K562 treated with DMSO at 1 percent for 4 hours (cell line): ENCODE results near the gene SIGLEC12. TPM values are rescaled to one million over a fixed set of nuclear protein-coding genes. Genes with fewer than 3 reads are reported as not detected.

Source experiments
- total RNA-seq: library from RNA; unstranded; fragments of 300-600 nt; gene quantifications from 2 replicates; pipeline ENCODE4 v1.2.3, GENCODE V29; 2022; ENCODE audit not compliant: insufficient read depth

Gene SIGLEC12
- 1.2 and 1.5 TPM in 2 replicates for total RNA-seq

GRCh38 chr19:51501594-51502263, at the start of gene SIGLEC12:
Gene SIGLEC12, minus strand, starts transcription at chr19:51501800. Its CDS starts 67 bp downstream, at chr19:51501733.

GRCh38 chr19:51531349-51532315, 30.0 kb upstream of the SIGLEC12 start, which contains the start of gene SIGLEC6:
Gene SIGLEC6, minus strand, starts transcription at chr19:51531670. Its CDS starts 22 bp downstream, at chr19:51531648.

GRCh38 chr19:51478381-51479234, 23.0 kb downstream of the SIGLEC12 start, which contains the start of gene CEACAM18:
Gene CEACAM18, plus strand, starts transcription at chr19:51478539.

DNA sequence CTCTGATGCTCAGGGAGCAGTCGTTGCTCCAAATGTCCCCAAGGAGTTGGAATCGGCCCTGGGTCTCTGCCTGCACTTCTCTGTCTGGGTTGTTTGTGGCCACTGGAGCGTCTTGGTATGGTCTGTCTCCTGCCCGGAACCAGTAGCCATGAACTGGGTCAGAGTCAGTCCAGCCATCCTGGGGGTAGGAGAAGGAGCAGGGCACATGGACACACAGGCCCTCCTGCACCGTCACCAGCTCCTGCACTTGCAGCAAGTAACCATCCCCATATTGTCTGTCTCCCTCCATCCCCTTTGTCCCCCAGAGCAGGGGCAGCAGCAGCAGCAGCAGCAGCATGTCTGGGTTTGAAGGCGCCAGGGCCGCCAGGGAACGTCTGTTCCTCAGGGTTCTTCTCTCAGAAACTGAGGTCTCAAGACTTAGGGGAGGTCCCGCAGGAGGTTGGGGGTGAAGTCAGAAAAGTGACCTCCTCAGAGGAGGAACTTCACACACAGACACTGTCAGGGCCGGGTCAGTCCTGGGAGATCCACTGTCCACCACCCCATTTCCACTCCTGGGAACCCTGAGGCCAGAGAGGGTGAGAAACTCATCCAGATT, 43.5 kb downstream of the SIGLEC12 start, which contains the start of gene SIGLEC8:
Gene SIGLEC8, minus strand, starts transcription at position 404 of the 595 bp plus-strand sequence. Its CDS starts 67 bp downstream, at position 337.

Other genes starting within 250 kb of the SIGLEC12 start
- 0.30 TPM in 1 of 2 replicates, not detected in the other for gene IGLON5, start 190.2 kb downstream of the SIGLEC12 start, total RNA-seq
- 4.1 and 9.1 TPM in 2 replicates for gene VSIG10L, start 159.7 kb downstream of the SIGLEC12 start, total RNA-seq
- gene ETFB, start 135.4 kb downstream of the SIGLEC12 start, total RNA-seq: 198 and 249 TPM in 2 replicates
- gene CLDND2, start 132.8 kb downstream of the SIGLEC12 start, total RNA-seq: not detected in 2 replicates
- gene NKG7, start 129.1 kb downstream of the SIGLEC12 start, total RNA-seq: not detected in 2 replicates
- not detected in 2 replicates for gene LIM2, start 113.8 kb downstream of the SIGLEC12 start, total RNA-seq
- 1.6 TPM in 1 of 2 replicates, not detected in the other for gene C19orf84, start 111.2 kb downstream of the SIGLEC12 start, total RNA-seq
- gene SIGLEC10, start 84.2 kb downstream of the SIGLEC12 start, total RNA-seq: 1.2 and 2.5 TPM in 2 replicates
- 0.69 and 0.85 TPM in 2 replicates for gene SIGLEC8, start 43.3 kb downstream of the SIGLEC12 start, total RNA-seq
- not detected in 2 replicates for gene CEACAM18, start 23.3 kb downstream of the SIGLEC12 start, total RNA-seq
- gene SIGLEC6, start 29.9 kb upstream of the SIGLEC12 start, total RNA-seq: 32.0 and 34.1 TPM in 2 replicates
- 7.6 and 12.7 TPM in 2 replicates for gene ZNF175, start 69.5 kb upstream of the SIGLEC12 start, total RNA-seq
- 0.92 TPM in 1 of 2 replicates, not detected in the other for gene SIGLEC5, start 128.6 kb upstream of the SIGLEC12 start, total RNA-seq
- 0.58 TPM in 1 of 2 replicates, not detected in the other for gene SIGLEC14, start 145.0 kb upstream of the SIGLEC12 start, total RNA-seq
- gene SPACA6, start 191.5 kb upstream of the SIGLEC12 start, total RNA-seq: 12.2 and 13.2 TPM in 2 replicates
- gene HAS1, start 222.2 kb upstream of the SIGLEC12 start, total RNA-seq: not detected in 2 replicates